HepG2 (cell line): ENCODE data around the gene BCAS1. TPM values are rescaled to one million over a fixed set of nuclear protein-coding genes. Genes with fewer than 3 reads are reported as not detected.

Experiments
- ATAC-seq: fragments of 200-7000 bp; cut with Tn5 transposase; 3 replicates; pipeline ENCODE4 v1.9.1; 2020; ENCODE audit warnings: mild to moderate bottlenecking, moderate library complexity
- BruUV-seq: library from RNA; stranded (reverse); fragments of 400-500 nt; replicated peaks from 2 replicates; lab custom pipeline; 2021; lab: Mats Ljungman, UMichigan
- CTCF ChIA-PET: fragments of 300-600 bp; formaldehyde crosslinking; extraction: SDS; loops from one replicate; lab custom pipeline; 2021; ENCODE audit warnings: low total read pairs, inconsistent platforms, low intra/inter-chr PET ratio; lab: Yijun Ruan, JAX
- POLR2A ChIA-PET: fragments of 350-600 bp; sonication (Branson Sonifier 250); formaldehyde crosslinking; loops from one replicate; lab custom pipeline; 2020; ENCODE audit warnings: antibody characterized with exemption, inconsistent platforms; lab: Yijun Ruan, JAX
- DNase-seq: peaks from one replicate; pipeline ENCODE4 v3.0.0-alpha.2; 2015; ENCODE audit warnings: low spot score
- FAIRE-seq: peaks from 3 replicates; lab custom pipeline; 2011; peaks lifted over from hg19 to GRCh38; lab: Jason Lieb, UNC
- H2AFZ ChIP-seq: one replicate; pipeline ENCODE4 v1.6.1; 2011; ENCODE audit warnings: low read length, inconsistent platforms
- H3K27ac ChIP-seq: fragments of 300-600 bp; 3 replicates; pipeline ENCODE4 v1.8.0; 2011; ENCODE audit warnings: mixed run types, mild to moderate bottlenecking, mixed read lengths, low read length, inconsistent platforms; ENCODE audit not compliant: insufficient read depth; ENCODE audit errors: extremely low read length
- H3K27me3 ChIP-seq, 2 experiments: fragments of 200-600 bp in 1 of 2; 2 replicates in 1 of 2; 3 replicates in 1 of 2; pipeline versions ENCODE4 v1.6.0 to v1.8.0; 2011; ENCODE audit warnings: low read length in 2 of 2, mild to moderate bottlenecking in 2 of 2, moderate library complexity in 2 of 2, inconsistent platforms in 1 of 2; ENCODE audit not compliant: insufficient read depth in 2 of 2, control insufficient read depth in 1 of 2
- H3K36me3 ChIP-seq, 2 experiments: fragments of 200-600 bp in 1 of 2; replicated peaks in 1 of 2; 2 replicates in 1 of 2; 3 replicates in 1 of 2; pipeline versions ENCODE4 v1.5.1 to v1.8.0; 2011; ENCODE audit warnings: low read length in 2 of 2, inconsistent platforms in 1 of 2; ENCODE audit not compliant: insufficient read depth in 2 of 2, control insufficient read depth in 1 of 2
- H3K4me1 ChIP-seq: 2 replicates; pipeline ENCODE4 v1.5.1; 2012; ENCODE audit warnings: low read length, inconsistent platforms; ENCODE audit not compliant: insufficient read depth
- H3K4me2 ChIP-seq: 2 replicates; pipeline ENCODE4 v1.6.0; 2011; ENCODE audit warnings: low read depth, low read length, inconsistent platforms
- H3K4me3 ChIP-seq, 3 experiments: fragments of 200-600 bp in 1 of 3; sonication (generic), shearing (Covaris generic) in 1 of 3; replicated peaks in 1 of 3; 2 replicates each; pipeline ENCODE4 v1.5.1; 2011 to 2016; ENCODE audit warnings: low read length in 3 of 3, inconsistent platforms in 2 of 3, low read depth in 2 of 3, mild to moderate bottlenecking in 2 of 3, control low read depth in 1 of 3, mixed read lengths in 1 of 3; ENCODE audit not compliant: insufficient read depth in 1 of 3
- H3K79me2 ChIP-seq: one replicate; pipeline ENCODE4 v1.6.1; 2011; ENCODE audit warnings: low read length, inconsistent platforms; ENCODE audit not compliant: insufficient read depth
- H3K9ac ChIP-seq: 2 replicates; pipeline ENCODE4 v1.6.0; 2011; ENCODE audit warnings: mild to moderate bottlenecking, low read depth, low read length, inconsistent platforms; ENCODE audit not compliant: insufficient read depth
- H3K9me3 ChIP-seq: 2 replicates; pipeline ENCODE4 v1.5.1; 2012; ENCODE audit warnings: mild to moderate bottlenecking, low read length
- H4K20me1 ChIP-seq: 2 replicates; pipeline ENCODE4 v1.6.0; 2011; ENCODE audit warnings: inconsistent platforms, mild to moderate bottlenecking, low read length, moderate library complexity; ENCODE audit not compliant: insufficient read depth
- CBX1 ChIP-seq: IDR thresholded peaks from one replicate; pipeline ENCODE4 v1.6.1; 2016; ENCODE audit warnings: antibody characterized with exemption, low read depth
- CTCF ChIP-seq: sonication (generic); formaldehyde crosslinking; IDR thresholded peaks from 2 replicates; pipeline ENCODE4 v1.5.0; 2020; ENCODE audit warnings: mild to moderate bottlenecking, missing genetic modification reagents, moderate library complexity
- GATA4 ChIP-seq: sonication (generic); IDR thresholded peaks from 2 replicates; pipeline ENCODE4 v1.6.1; 2016; ENCODE audit warnings: antibody characterized with exemption, low read depth, borderline replicate concordance
- IKZF1 ChIP-seq: fragments of 450-650 bp; IDR thresholded peaks from 2 replicates; pipeline ENCODE4 v1.7.1; 2016
- ZFP1 ChIP-seq: IDR thresholded peaks from 2 replicates; pipeline ENCODE4 v1.6.1; 2016
- WGBS: methylation state at CpG from one replicate; pipeline ENCODE4 v1.1.6; 2017; ENCODE audit warnings: low lambda C conversion rate; 5-methylcytosine and 5-hydroxymethylcytosine counted together
- in situ Hi-C: cut with HindIII; loops from 2 replicates; pipeline ENCODE4 v1.10.0; 2017; ENCODE audit warnings: low pct_unique_long_range_greater_than_20kb; ENCODE audit not compliant: extremely low pct_ligation_motif_present
- intact Hi-C: fragments of 100-400 bp; cut with micrococcal nuclease; formaldehyde crosslinking; loops from one replicate; pipeline ENCODE4 v1.10.0; 2022; ENCODE audit not compliant: unreplicated experiment
- polyA plus RNA-seq, 8 experiments: library from polyadenylated mRNA; depleted of rRNA in 3 of 8; stranded (reverse) in 7 of 8; unstranded in 1 of 8; fragments of >200 nt; fragmentation: Illumina TruSeq in 4 of 8; extraction: Trizol in 4 of 8; gene quantifications; 2 replicates each; pipeline versions ENCODE4 v1.2.1 to v1.2.3, GENCODE V29; 2011 to 2016; ENCODE audit warnings: low read depth in 4 of 8, missing spikeins in 1 of 8, mixed read lengths in 1 of 8; ENCODE audit not compliant: insufficient read depth in 1 of 8
- total RNA-seq, 5 experiments: library from RNA; depleted of rRNA; stranded (reverse); fragments of >200 nt; fragmentation: Illumina TruSeq; extraction: Trizol; gene quantifications; 2 replicates each; pipeline ENCODE4 v1.2.3, GENCODE V29; 2016; ENCODE audit warnings: low read depth in 1 of 5
- TF ChIP-seq, protein P1 (sequence below): sonication (generic); formaldehyde crosslinking; IDR thresholded peaks from 2 replicates; pipeline ENCODE4 v1.4.0; 2020; ENCODE audit warnings: mild to moderate bottlenecking, missing genetic modification reagents
- TF ChIP-seq, protein P2 (sequence below): sonication (generic); formaldehyde crosslinking; IDR thresholded peaks from 2 replicates; pipeline ENCODE4 v1.4.0; 2020; ENCODE audit warnings: mild to moderate bottlenecking, missing genetic modification reagents

Gene BCAS1
- total and polyA plus RNA-seq, 2 of the 13 experiments (the other 11 are each of a cell fraction or from before 2014, with no cell fraction given) = 0.55 to 0.91 TPM

- in situ Hi-C loops (loop anchor here (5.0 kb wide), 1 partner anchor 338 kb away; no protein-coding TSS in a partner anchor), intact Hi-C loops (loop anchor here (1.0 to 5.0 kb wide), 8 partner anchors 48 to 336 kb away; no protein-coding TSS in a partner anchor)
- Histone ChIP-seq H3K79me2 (no peaks in the 10 kb centered on the region), H3K36me3 (no peaks in the 10 kb centered on the region), H3K4me2 (peak overlapping the region; percentile 99), H3K4me1 (peaks cover 48% of the 10 kb centered on the region), H3K27me3 (peaks cover 0 to 2% of the 10 kb centered on the region in 2 experiments; a peak in 1 of 5 replicates), H3K9ac (peak overlapping the region; percentile 65), H2AFZ (peak overlapping the region; percentile 90), H4K20me1 (no peaks in the 10 kb centered on the region), H3K9me3 (no peaks in the 10 kb centered on the region), H3K27ac (peak overlapping the region; percentile 17), H3K4me3 (peak overlapping the region; percentile 73 to 88 (median 80))
- ATAC-seq (peak; percentile 92), DNase-seq (peak; percentile 84), FAIRE-seq (peak; percentile 84)
- BruUV-seq = no TSS peak
- POLR2A ChIA-PET = interaction anchor here (0.6 to 3.5 kb wide), 26 partner anchors 10 to 364 kb away, joined by 3 to 29 read pairs (median 6); partner anchors contain the start of gene ZNF217
- under 1% methylated on average over 24 of the region's 24 CpGs for WGBS
- CTCF ChIA-PET = interaction anchor here (1.0 to 3.2 kb wide), 4 partner anchors 24 to 336 kb away, joined by 3 to 54 read pairs (median 10); no protein-coding TSS in a partner anchor
- TF ChIP-seq IKZF1 (no peak), CTCF (peak; percentile 96), CBX1 (no peak), GATA4 (no peak), ZFP1 (CRISPR knock-in tag) (no peak)
- TF ChIP-seq, protein P1, sequence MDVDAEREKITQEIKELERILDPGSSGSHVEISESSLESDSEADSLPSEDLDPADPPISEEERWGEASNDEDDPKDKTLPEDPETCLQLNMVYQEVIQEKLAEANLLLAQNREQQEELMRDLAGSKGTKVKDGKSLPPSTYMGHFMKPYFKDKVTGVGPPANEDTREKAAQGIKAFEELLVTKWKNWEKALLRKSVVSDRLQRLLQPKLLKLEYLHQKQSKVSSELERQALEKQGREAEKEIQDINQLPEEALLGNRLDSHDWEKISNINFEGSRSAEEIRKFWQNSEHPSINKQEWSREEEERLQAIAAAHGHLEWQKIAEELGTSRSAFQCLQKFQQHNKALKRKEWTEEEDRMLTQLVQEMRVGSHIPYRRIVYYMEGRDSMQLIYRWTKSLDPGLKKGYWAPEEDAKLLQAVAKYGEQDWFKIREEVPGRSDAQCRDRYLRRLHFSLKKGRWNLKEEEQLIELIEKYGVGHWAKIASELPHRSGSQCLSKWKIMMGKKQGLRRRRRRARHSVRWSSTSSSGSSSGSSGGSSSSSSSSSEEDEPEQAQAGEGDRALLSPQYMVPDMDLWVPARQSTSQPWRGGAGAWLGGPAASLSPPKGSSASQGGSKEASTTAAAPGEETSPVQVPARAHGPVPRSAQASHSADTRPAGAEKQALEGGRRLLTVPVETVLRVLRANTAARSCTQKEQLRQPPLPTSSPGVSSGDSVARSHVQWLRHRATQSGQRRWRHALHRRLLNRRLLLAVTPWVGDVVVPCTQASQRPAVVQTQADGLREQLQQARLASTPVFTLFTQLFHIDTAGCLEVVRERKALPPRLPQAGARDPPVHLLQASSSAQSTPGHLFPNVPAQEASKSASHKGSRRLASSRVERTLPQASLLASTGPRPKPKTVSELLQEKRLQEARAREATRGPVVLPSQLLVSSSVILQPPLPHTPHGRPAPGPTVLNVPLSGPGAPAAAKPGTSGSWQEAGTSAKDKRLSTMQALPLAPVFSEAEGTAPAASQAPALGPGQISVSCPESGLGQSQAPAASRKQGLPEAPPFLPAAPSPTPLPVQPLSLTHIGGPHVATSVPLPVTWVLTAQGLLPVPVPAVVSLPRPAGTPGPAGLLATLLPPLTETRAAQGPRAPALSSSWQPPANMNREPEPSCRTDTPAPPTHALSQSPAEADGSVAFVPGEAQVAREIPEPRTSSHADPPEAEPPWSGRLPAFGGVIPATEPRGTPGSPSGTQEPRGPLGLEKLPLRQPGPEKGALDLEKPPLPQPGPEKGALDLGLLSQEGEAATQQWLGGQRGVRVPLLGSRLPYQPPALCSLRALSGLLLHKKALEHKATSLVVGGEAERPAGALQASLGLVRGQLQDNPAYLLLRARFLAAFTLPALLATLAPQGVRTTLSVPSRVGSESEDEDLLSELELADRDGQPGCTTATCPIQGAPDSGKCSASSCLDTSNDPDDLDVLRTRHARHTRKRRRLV (CRISPR knock-in tag) = no peak
- TF ChIP-seq, protein P2, sequence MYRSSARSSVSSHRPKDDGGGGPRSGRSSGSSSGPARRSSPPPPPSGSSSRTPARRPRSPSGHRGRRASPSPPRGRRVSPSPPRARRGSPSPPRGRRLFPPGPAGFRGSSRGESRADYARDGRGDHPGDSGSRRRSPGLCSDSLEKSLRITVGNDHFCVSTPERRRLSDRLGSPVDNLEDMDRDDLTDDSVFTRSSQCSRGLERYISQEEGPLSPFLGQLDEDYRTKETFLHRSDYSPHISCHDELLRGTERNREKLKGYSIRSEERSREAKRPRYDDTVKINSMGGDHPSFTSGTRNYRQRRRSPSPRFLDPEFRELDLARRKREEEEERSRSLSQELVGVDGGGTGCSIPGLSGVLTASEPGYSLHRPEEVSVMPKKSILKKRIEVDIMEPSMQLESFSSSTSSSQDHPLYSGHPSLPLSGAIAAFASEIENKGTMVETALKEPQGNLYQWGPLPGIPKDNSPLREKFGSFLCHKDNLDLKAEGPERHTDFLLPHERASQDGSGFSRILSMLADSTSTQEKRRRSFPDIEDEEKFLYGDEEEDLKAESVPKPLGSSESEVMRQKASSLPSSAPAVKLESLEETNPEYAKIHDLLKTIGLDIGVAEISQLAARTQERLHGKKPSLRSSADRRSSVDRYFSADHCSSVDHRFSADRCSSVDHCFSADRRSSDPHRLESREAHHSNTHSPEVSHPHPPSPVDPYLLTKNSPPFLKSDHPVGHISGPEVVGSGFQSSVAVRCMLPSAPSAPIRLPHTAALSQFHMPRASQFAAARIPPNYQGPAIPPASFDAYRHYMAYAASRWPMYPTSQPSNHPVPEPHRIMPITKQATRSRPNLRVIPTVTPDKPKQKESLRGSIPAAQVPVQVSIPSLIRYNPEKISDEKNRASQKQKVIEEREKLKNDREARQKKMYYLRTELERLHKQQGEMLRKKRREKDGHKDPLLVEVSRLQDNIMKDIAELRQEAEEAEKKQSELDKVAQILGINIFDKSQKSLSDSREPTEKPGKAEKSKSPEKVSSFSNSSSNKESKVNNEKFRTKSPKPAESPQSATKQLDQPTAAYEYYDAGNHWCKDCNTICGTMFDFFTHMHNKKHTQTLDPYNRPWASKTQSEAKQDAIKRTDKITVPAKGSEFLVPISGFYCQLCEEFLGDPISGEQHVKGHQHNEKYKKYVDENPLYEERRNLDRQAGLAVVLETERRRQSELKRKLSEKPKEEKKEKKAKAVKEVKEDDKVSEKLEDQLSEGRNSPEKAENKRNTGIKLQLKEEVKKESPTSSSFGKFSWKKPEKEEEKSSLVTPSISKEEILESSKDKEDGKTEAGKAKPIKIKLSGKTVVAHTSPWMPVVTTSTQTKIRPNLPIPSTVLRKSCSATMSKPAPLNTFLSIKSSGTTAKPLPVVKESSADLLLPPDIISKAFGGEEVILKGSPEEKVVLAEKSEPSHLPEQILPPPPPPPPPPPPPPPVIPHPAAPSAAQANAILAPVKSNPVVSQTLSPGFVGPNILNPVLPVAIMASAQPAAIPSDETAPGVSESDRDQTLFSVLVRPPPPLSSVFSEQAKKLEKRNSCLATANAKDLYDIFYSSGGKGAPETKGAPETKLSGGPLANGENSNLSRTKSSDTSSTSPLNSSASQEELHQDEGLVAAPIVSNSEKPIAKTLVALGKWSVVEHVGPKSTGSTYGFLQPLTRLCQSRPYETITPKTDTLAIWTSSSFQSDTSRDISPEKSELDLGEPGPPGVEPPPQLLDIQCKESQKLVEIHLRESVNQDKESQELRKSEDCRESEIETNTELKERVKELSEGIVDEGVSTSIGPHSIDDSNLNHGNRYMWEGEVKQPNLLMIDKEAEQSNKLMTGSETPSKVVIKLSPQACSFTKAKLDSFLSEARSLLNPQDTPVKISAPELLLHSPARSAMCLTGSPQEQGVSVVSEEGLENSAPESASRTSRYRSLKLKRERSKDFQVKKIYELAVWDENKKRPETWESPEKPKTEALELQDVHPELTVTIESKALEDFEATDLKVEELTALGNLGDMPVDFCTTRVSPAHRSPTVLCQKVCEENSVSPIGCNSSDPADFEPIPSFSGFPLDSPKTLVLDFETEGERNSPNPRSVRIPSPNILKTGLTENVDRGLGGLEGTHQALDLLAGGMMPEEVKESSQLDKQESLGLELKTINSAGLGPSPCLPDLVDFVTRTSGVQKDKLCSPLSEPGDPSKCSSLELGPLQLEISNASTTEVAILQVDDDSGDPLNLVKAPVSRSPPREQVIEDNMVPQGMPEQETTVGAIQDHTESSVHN (CRISPR knock-in tag) = 0 out of 2 replicates have a peak, but pooled peaks have one; percentile 50
Observed at GRCh38 chr20:53915446-53916172, 154.8 kb downstream of the BCAS1 start.
